ENCODE data around the gene TBC1D21.

TBC1D21 gene, protein sequence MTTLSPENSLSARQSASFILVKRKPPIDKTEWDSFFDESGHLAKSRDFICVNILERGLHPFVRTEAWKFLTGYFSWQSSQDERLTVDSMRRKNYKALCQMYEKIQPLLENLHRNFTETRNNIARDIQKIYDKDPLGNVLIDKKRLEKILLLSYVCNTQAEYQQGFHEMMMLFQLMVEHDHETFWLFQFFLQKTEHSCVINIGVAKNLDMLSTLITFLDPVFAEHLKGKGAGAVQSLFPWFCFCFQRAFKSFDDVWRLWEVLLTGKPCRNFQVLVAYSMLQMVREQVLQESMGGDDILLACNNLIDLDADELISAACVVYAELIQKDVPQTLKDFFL

DNA sequence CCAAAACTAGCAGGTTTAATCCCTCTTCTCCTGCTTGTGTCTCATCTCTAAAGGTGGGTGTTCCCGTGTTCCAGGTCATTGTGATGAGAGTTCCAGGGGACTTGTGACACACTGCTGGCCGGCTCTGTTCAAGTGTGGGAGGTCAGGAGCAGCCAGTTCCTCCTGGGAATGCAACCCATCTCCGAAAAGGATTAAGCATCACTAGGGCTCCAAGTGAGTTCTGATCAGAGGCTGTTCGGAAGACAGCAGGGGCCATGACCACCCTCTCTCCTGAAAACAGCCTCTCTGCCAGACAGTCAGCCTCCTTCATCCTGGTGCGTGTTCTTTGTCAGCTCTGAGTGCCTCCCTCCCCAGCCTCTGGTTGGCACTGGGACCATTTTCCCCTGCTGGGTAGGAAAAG lies at the start of gene TBC1D21:
TSS of gene TBC1D21 (plus strand) at position 109 of the 400 bp plus-strand sequence. CDS start at position 255, 146 bp downstream.
- Histone ChIP-seq H3K4me3 (ENCODE audit: low read length) (no peak within 1 kb of the TSS), H3K36me3 (ENCODE audit: insufficient read depth, low read length) (no peaks in the 10 kb centered on the region), H3K27me3 (ENCODE audit: insufficient read depth, low read length) (no peaks in the 10 kb centered on the region), H3K9me3 (ENCODE audit: low read length) (peaks cover 2% of the 10 kb centered on the region), H2AFZ (ENCODE audit: low read depth, low read length) (no peak within 1 kb of the TSS), H3K4me1 (ENCODE audit: insufficient read depth, low read length) (no peaks in the 10 kb centered on the region)

DNA sequence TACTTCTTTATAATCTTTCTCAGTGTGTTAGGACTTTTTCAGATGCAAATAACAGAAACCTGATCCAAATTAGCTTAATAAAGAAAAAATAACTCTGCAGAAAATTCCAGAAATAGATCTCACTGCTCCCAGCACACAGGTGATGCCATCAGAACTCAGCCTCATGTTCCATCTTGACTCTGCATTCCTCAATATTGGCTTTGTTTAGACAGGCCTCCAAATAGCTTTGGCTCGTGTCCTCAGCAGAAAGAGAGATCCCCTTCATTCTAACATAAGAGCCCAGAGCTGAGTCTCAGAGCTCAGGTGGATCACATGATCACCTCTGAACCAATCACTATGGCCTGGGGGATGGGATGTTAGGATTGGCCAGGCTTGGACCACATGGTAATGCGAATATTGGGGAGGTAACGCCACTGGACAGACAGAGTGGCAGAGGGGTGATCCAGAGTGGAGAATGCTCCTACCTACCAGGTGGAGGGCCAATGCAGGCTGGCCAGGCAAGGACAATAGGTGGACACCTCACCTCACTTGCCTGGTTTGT lies 46.6 kb upstream of the TBC1D21 start:
- H3K36me3 ChIP-seq (ENCODE audit: insufficient read depth, low read length): no peaks in the 10 kb centered on the region
- H3K27me3 ChIP-seq (ENCODE audit: insufficient read depth, low read length): peaks cover 6% of the 10 kb centered on the region
- H2AFZ ChIP-seq (ENCODE audit: low read depth, low read length): no peak overlapping the region
- H3K4me3 ChIP-seq (ENCODE audit: low read length): no peak overlapping the region
- H3K9me3 ChIP-seq (ENCODE audit: low read length): no peaks in the 10 kb centered on the region
- H3K4me1 ChIP-seq (ENCODE audit: insufficient read depth, low read length): no peaks in the 10 kb centered on the region

DNA sequence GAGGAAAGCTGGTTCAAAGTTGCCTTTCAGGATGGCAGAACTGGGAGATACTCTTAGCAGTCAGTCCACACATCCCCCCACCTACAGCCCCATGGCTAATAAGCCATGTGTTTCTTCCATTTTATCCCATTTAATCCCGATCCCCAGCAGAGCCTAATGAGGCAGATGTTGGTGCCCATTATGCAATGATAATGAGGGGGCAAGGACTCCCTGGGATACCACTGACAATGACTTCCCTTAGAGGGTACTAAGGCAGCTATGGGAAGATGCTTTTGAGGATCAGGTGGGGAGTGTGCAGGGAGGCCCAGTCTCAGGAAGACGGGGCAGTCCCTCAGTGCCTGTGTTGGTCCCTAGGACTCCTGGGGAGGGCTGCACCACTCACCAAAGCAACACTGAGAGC lies 43.8 kb upstream of the TBC1D21 start:
- Histone ChIP-seq H3K27me3 (ENCODE audit: insufficient read depth, low read length) (peaks cover 22% of the 10 kb centered on the region), H2AFZ (ENCODE audit: low read depth, low read length) (no peak overlapping the region), H3K4me1 (ENCODE audit: insufficient read depth, low read length) (no peaks in the 10 kb centered on the region), H3K4me3 (ENCODE audit: low read length) (no peak overlapping the region), H3K36me3 (ENCODE audit: insufficient read depth, low read length) (no peaks in the 10 kb centered on the region), H3K9me3 (ENCODE audit: low read length) (no peaks in the 10 kb centered on the region)

DNA sequence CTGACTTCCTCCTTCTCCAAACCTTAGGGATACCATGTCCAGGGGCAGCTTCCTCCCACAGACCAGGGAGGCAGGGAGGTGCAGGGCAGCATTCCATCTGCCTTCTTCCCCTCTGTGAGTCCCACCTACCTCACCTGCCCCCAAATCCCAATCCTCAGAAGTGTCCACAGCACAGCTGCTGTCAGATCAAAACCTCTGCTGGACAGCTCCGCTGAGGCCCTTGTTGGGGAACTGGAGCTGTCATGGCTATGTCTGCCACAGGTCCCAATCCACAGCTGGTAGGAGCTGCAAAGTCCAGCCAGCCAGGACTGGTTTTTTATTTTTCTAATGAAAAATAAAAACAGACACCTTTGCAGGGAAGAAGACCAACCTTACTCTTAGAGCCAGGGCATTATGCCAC lies 40.7 kb upstream of the TBC1D21 start:
- H3K4me1 ChIP-seq (ENCODE audit: insufficient read depth, low read length): no peaks in the 10 kb centered on the region
- H3K27me3 ChIP-seq (ENCODE audit: insufficient read depth, low read length): peaks cover 32% of the 10 kb centered on the region
- H2AFZ ChIP-seq (ENCODE audit: low read depth, low read length): no peak overlapping the region
- no peaks in the 10 kb centered on the region for H3K36me3 ChIP-seq (ENCODE audit: insufficient read depth, low read length)
- no peak overlapping the region for H3K4me3 ChIP-seq (ENCODE audit: low read length)
- H3K9me3 ChIP-seq (ENCODE audit: low read length): no peaks in the 10 kb centered on the region

DNA sequence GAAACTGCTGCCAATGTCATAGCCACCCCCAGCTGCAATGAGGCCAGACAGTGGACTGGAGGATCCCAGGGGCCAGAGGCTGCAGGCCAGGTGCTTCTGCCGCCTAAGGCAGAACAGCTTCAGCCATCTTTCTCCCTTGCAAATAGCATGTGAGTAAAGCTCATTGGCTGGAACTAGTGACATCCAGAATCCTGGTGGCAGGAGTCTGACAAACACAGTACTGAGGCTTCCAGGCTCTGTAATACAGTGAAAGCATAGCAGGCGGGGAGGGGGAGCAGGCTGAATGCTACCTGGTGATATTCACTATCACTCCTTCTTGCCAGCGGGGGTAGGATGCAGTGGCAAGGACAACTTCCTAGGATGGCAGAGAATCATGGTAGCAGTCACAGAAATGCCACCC lies 36.5 kb upstream of the TBC1D21 start:
- H3K9me3 ChIP-seq (ENCODE audit: low read length): no peaks in the 10 kb centered on the region
- no peak overlapping the region for H3K4me3 ChIP-seq (ENCODE audit: low read length)
- no peak overlapping the region for H2AFZ ChIP-seq (ENCODE audit: low read depth, low read length)
- peaks cover 47% of the 10 kb centered on the region for H3K27me3 ChIP-seq (ENCODE audit: insufficient read depth, low read length)
- no peaks in the 10 kb centered on the region for H3K4me1 ChIP-seq (ENCODE audit: insufficient read depth, low read length)
- H3K36me3 ChIP-seq (ENCODE audit: insufficient read depth, low read length): no peaks in the 10 kb centered on the region

DNA sequence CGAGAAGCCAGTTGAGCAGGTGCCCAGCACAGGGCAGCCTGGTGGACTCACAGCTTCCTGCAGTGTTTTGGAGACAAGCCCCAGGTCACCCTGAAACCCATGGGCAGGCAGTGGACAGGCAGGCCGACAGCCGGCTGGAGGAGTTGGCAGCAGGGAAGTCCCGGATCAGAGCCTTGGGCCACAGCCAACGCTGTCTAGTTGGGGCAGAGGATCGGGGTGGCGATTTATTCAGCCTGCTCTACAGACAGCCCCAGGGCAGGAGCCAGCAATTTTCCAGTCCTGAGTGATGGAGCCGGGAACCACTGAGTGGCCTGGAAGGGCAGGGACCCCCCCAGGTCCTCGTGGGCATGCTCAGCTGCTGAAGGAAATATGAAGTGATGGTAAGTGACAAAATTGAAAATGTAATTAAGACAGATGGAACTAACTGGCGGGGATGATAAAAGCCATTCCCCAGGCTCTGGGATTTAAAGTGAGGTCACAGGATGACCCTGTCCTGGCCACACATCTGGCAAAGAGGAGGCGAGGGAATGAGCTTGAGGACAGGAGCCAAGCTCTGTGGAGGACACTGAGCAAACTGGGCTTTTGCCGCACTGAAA lies 34.4 kb upstream of the TBC1D21 start:
- H3K27me3 ChIP-seq (ENCODE audit: insufficient read depth, low read length): peaks cover 34% of the 10 kb centered on the region
- H3K36me3 ChIP-seq (ENCODE audit: insufficient read depth, low read length): no peaks in the 10 kb centered on the region
- no peak overlapping the region for H3K4me3 ChIP-seq (ENCODE audit: low read length)
- H3K9me3 ChIP-seq (ENCODE audit: low read length): no peaks in the 10 kb centered on the region
- no peaks in the 10 kb centered on the region for H3K4me1 ChIP-seq (ENCODE audit: insufficient read depth, low read length)
- H2AFZ ChIP-seq (ENCODE audit: low read depth, low read length): no peak overlapping the region

DNA sequence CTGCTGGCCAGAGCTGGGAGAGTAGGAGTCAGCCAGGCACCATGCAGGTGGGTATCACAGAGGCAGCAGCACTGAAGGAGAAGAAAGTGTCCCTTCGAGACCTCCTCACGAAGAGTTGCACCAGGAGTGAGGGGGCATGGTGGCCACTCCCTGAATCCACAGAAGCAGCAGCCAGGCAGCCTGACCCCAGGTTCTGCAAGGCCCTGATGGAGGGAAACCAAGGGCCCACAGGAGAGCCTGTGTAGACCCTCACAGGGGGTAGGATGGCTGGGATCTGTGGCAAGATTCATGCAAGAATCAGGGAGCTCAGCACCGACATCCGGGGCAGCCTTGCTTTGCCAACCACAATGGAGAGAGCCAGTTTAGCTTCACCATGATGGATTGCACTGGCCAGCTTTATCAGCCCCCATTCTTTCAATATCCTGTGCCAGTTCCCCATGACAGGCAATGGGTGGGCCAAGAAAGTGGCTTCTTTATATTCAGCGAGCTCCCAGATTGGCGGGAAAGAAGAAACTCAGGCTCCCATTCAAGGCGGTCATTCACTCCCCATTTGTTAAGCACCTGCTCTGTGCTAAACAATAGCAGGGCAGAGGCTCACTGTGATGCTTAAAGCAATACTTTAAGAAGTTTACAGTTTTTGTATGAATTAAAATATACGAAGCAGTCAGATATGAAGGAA lies 33.5 kb upstream of the TBC1D21 start:
- no peaks in the 10 kb centered on the region for H3K9me3 ChIP-seq (ENCODE audit: low read length)
- H3K36me3 ChIP-seq (ENCODE audit: insufficient read depth, low read length): no peaks in the 10 kb centered on the region
- no peaks in the 10 kb centered on the region for H3K4me1 ChIP-seq (ENCODE audit: insufficient read depth, low read length)
- no peak overlapping the region for H2AFZ ChIP-seq (ENCODE audit: low read depth, low read length)
- H3K4me3 ChIP-seq (ENCODE audit: low read length): no peak overlapping the region
- H3K27me3 ChIP-seq (ENCODE audit: insufficient read depth, low read length): peaks cover 31% of the 10 kb centered on the region

DNA sequence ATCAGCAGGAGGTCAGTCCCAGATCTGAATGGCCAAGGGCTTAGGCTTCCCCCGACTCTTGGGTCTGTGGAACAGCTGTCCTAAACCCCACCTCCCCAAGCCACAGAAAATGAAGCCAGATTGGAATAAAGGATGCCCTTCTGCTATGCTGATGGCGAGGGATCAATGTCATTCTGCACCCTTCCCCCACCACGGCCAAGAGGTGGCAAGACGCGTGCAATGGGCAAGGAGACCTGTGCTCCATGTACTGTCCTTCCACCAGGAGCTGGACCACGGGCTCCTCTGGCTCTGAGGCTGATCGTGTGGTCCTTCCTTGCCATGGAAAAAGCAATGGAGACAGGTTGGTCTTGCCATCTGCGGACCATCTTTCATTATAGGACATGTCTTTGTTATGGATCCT lies 32.6 kb upstream of the TBC1D21 start:
- Histone ChIP-seq H2AFZ (ENCODE audit: low read depth, low read length) (no peak overlapping the region), H3K4me1 (ENCODE audit: insufficient read depth, low read length) (no peaks in the 10 kb centered on the region), H3K27me3 (ENCODE audit: insufficient read depth, low read length) (peaks cover 31% of the 10 kb centered on the region), H3K4me3 (ENCODE audit: low read length) (no peak overlapping the region), H3K36me3 (ENCODE audit: insufficient read depth, low read length) (no peaks in the 10 kb centered on the region), H3K9me3 (ENCODE audit: low read length) (no peaks in the 10 kb centered on the region)

DNA sequence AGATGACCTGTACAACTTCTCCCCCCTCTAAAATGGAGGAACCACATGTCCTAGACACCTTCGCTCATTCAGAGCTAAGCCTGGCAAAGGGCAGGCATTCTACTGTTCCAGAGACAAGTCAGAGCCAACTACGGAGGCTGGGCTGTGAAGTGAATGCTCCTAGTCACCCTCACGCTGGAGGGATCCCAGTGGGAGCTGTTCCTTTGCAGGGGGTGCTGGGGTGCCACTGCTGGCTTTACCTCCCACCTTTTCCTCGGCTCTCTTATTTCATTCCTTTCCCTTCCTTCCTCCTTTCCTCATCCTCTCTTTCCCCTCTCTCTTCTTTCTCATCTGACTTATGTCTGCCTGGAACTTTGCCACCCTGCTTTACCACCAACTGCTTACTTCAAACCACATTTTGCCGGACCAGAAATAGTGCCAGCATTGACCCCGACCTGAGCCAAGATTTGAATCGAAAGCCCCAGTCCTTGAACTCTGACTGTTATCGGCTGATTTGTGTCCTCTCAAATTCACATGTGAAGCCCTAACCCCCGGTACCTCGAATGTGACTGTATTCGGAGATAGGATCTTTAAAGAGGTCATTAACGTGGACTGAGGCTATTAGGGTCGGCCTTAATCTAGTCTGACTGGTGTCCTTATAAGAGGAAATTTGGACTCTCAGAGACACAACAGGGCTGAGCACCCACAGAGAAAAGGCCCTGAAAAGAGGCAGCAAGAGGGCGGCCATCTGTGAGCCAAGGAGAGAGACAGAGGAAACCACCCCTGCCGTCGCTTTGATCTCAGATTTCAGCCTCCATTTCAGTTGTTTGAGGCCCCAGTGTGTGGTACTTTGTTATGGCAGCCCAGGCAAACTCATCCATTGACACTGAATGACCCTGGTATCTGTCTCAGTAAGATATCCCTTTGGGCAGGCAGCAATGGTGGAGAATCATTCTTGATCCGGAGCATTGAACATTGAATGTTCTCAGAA lies 31.3 kb upstream of the TBC1D21 start:
- no peaks in the 10 kb centered on the region for H3K4me1 ChIP-seq (ENCODE audit: insufficient read depth, low read length)
- H3K36me3 ChIP-seq (ENCODE audit: insufficient read depth, low read length): no peaks in the 10 kb centered on the region
- H3K9me3 ChIP-seq (ENCODE audit: low read length): no peaks in the 10 kb centered on the region
- H3K27me3 ChIP-seq (ENCODE audit: insufficient read depth, low read length): peaks cover 27% of the 10 kb centered on the region
- no peak overlapping the region for H3K4me3 ChIP-seq (ENCODE audit: low read length)
- H2AFZ ChIP-seq (ENCODE audit: low read depth, low read length): no peak overlapping the region

DNA sequence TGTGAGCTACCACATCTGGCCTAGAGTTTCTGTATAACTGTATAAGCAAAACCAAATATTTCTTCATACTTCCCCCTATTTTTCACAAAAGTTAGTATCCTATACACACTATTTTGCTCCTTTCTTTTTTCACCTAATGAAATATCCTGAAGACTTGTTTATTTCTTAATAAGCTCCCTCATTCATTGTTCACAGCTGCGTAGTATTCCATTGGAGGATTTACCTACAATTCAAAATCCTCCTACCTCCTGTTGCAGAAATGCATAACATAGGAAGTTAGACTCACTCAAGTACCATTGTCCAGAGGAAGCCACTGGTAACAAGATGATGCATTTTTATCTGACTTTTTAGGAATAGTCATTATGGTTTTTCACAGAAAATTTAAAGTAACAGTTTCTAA lies 29.6 kb upstream of the TBC1D21 start:
- peaks cover 20% of the 10 kb centered on the region for H3K27me3 ChIP-seq (ENCODE audit: insufficient read depth, low read length)
- H3K36me3 ChIP-seq (ENCODE audit: insufficient read depth, low read length): no peaks in the 10 kb centered on the region
- H3K9me3 ChIP-seq (ENCODE audit: low read length): no peaks in the 10 kb centered on the region
- H3K4me3 ChIP-seq (ENCODE audit: low read length): no peak overlapping the region
- H3K4me1 ChIP-seq (ENCODE audit: insufficient read depth, low read length): no peaks in the 10 kb centered on the region
- H2AFZ ChIP-seq (ENCODE audit: low read depth, low read length): no peak overlapping the region

DNA sequence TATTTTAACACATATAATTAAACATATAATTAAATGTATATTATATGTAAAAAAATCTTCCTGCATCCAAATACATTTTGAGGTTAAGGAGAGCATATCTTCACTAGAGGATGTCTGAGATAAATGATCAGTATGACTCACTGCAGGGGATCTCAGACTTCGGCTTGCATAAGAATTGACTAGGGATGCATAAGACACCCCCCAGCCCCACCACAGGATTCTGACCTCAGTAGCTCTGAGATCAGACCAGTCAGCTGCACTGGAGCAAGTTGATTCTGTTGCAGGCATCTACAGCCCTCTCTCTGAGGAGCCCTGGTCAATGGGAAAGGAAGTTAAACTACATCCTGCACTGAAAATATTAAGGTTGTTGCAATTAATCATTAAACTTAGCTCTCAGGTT lies 29.0 kb upstream of the TBC1D21 start:
- Histone ChIP-seq H3K36me3 (ENCODE audit: insufficient read depth, low read length) (no peaks in the 10 kb centered on the region), H3K9me3 (ENCODE audit: low read length) (no peaks in the 10 kb centered on the region), H3K4me1 (ENCODE audit: insufficient read depth, low read length) (no peaks in the 10 kb centered on the region), H3K4me3 (ENCODE audit: low read length) (no peak overlapping the region), H2AFZ (ENCODE audit: low read depth, low read length) (no peak overlapping the region), H3K27me3 (ENCODE audit: insufficient read depth, low read length) (peaks cover 16% of the 10 kb centered on the region)

DNA sequence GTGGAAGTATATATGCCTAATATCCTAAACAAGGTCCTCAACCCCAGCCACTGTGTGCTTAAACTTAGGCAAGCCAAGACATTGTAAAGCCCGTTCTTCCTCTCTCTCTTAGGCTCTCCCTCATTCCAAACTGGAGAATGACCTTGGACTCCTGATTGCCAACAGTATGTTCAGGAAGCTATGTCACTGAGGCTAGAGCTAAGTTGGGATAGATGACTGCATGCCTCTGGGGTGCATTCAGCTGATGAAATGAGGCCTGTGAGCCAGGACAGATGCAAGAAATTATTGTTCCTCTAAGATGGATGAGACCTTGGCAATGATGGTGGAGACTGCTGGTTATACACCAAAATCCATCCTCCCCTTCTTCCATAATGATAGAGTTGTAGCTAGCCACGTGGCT lies 27.9 kb upstream of the TBC1D21 start:
- H2AFZ ChIP-seq (ENCODE audit: low read depth, low read length): no peak overlapping the region
- no peaks in the 10 kb centered on the region for H3K4me1 ChIP-seq (ENCODE audit: insufficient read depth, low read length)
- peaks cover 13% of the 10 kb centered on the region for H3K27me3 ChIP-seq (ENCODE audit: insufficient read depth, low read length)
- no peaks in the 10 kb centered on the region for H3K36me3 ChIP-seq (ENCODE audit: insufficient read depth, low read length)
- H3K9me3 ChIP-seq (ENCODE audit: low read length): no peaks in the 10 kb centered on the region
- H3K4me3 ChIP-seq (ENCODE audit: low read length): no peak overlapping the region

Data from neuron (in vitro differentiated cells).